SHP77 (cell line): ENCODE data around the gene FGF3.

Experiments
- DNase-seq, 2 experiments: peaks; one replicate each; lab custom pipeline; 2025; lab: John Stamatoyannopoulos, UW

FGF3 gene

DNA sequence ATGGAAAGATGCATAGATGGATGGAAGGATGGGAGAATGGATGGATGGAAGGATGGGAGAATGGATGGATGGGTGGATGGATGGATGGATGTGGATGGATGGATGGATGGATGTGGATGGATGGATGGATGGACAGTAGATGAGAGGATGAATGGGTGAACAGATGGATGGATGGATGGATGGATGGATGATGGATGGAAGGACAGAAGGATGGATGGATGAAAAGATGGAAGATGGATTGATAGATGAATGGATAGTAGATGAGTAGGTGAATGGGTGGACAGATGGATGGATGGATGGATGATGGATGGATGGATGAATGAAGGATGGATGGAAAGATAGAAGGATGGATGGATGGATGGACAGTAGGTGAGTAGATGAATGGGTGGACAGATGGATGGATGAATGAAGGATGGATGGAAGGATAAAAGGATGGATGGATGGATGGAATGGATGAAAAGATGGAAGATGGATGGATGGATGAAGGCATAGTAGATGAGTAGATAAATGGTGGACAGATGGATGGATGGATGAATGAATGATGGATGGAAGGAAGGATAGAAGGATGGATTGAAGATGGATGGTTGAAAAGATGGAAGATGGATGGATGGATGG, 15.5 kb downstream of the FGF3 start:
- no peak for DNase-seq

DNA sequence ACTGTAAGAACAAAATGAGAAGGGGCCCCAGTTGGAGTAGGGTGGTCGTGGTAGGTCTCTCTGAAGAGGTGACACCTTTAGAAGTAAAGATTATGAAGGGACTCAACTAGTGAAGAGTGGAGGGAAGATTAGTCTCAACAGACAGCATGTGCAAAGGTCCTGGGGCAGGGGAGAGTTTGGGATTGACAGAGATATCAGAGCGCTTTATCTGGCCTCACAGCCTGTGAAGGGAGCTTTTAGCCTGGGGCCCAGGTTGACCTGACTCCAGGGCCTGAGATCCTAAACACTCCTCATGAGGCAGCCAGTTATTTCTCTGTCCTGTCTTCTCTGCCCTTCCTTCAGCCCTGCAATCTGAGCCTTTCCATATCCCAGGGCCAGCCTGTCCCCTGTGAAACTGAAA, 16.2 kb downstream of the FGF3 start:
- no peak for DNase-seq

DNA sequence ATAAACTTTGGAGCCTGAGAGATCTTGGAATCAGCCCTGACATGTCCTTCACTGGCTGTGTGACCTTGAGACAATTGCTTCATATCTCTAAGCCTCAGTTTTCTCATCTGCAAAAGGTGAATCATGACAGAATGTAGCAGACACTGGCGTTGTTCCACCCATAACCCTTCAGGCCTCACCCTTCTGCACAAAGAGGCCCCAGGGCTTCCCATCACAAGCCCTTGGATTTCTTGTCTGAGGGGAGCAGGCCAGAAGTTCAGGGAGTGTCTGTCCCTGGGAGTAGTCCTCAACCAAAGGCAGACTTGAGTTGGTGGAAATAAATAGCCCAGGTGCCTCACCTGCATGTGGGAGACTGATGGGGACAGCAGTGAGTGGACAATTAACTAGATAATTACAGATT, 16.6 kb downstream of the FGF3 start:
- no peak for DNase-seq

DNA sequence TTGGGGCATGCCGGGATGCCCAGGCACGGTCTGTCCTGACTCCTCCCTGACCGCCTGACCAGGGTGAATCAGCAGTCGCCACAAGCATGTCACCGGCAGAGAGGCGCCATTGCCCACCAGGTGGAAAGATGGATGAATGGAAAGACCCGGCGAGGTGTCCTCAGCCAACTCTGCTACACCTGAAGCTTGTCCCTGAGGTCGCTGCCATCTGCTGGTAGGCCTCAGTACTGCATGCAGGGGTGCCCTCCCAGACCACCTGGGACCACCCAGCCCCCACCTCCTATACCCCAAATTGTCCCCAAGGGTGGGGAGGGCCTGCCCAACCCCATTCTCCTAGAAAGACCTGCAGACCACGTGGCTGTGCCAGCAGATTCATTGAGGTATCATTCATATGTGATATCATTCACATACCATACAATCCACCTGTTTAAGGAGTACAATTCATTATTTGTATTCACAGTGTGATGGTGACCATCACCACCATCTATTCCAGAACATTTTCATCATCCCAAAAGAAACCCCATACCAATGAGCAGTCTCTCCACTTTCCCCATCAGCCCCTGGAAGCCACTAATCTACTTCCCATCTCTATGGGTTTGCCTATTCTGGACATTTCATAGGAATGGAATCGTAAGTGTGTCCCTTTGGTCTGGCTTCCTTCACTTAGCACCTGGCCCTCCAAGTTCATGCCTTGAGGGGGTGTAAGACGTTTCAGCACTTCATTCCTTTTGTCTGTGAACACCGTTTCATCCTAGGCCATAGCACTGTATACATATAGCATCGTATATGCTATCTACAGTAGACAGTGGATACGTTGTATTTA, 17.5 kb downstream of the FGF3 start:
- peak; percentile 10 to 38 for DNase-seq

DNA sequence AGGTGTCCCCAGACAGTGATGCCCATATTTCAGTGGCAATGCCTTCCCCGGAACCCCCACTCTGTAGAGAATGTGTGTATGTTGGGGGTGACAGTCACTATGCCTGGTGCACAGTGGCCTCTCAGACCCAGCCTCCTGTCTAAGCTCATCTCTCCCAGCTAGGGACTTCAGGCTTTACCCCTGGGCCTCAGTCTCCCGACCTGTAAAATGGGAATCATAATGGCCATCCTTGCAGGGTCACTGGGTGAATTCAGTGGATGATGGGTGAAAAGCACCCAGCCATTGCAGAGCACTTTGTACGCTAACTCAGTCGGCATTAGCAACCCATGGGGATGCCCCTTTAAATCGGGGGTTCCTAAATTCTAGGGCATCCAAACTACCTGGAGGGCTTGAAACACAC, 18.9 kb downstream of the FGF3 start:
- no peak for DNase-seq

DNA sequence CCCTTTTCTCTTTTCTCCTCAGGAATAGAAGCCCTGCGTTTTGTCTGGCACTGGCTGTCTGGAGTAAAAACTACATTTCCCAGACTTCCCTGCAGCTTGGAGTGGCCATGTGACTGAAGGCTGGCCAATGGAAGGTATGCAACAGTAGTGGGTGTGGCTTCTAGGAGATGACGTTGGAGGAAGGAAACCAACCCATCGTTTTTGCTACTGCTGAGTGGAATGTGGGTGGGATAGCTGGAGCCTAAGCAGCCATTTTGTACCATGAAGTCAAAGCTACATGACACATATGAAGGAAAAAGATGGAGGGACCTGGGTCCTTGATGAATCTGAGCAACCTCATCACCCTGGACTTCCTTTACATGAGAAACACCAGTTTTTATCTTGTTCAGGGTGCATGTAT, 19.6 kb downstream of the FGF3 start:
- peak; percentile 22 to 38 for DNase-seq

DNA sequence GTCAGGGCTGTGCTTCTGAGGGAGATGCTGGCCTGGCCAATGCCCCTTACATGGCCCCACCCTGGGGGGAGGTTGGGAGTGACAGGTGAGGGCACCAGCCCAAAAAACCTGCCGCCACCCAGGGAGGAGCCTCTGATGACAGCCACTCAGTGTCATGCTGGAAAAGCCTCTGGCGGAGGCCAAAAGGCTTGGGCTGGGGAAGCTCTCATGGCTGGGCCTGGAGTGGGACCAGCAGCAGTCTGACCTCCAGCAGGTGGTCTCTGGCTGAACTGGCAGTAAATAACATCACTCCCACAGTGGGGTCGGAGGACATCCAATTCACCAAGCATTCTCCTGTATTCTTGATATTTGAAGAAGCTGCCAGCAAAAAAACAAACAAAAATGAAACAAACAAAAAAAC, 20.1 kb downstream of the FGF3 start:
- DNase-seq: no peak

DNA sequence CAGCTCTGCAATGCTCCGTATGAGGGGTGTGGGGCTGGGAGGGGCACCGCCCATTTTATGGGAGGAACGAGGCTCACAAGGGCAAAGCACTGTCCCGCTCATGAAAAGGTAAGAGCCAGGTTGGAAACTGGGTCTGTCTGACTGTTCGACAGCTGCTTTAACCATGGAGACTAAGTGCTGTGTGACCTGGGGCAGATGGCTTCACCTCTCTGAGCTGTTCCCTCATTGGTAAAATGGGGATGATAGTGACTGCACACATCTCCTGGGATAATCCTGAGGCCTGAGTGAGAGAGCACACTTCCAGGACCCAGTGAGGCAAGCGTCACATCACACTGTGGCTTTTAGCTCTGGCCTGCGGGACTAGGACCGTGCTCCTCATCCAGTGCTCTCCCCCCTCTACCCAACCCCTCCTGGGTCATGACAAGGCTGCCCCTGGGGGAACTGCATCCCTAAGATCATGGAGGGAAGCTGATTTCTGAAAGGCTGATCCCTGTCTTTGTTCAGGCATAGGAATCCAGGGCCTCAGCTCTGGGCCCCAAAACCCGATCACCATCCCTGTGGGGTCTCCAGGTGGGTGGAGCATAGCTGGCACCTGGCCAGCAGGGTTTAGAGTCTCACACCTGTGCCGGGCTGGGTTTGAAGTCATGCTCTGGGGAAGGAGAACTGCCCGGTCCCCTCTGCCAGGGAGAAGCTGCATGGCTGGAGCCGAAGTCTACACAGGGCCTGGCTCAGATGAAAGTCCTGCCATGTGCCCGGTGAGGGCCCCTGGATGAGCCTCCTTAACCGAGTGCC, 21.3 kb downstream of the FGF3 start:
- no peak for DNase-seq

DNA sequence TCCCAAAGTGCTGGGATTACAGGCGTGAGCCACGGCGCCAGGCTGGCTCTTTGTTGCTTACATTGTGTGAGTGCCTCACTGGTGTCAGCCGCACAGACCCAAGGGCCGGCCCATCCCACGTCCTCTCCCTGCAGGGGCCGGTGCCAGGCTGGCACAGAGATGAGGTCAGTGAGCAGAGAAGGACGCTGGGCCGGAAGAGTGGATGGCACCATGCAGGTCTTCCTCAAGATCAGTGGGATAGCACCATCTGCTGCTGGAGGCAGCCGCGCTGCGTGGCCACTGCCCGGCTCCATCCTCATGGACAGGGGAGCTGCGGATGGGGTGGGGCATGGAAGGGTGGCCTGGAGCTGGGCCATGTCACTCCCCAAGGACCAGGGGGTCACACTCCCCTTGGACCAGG, 22.1 kb downstream of the FGF3 start:
- no peak for DNase-seq

DNA sequence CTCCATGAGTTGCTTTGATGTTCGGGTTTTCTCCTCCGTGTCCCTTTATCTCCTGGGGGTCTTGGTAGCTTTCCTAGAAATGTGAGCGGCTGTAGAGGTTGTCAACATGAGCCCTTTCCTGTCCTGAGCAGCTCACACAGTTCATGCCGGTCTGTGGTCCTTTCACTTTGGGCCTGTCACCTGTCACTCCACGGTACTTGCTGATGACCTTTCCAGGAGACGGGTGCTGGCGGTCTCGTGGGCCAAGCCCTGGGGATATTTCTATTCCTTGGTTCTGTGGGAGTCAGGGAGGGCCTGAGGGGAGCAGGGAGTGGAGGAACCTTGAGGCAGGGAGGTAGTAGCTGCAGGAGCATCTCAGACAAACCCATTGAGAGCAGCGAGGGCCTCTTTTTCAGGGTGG, 23.2 kb downstream of the FGF3 start:
- no peak for DNase-seq

DNA sequence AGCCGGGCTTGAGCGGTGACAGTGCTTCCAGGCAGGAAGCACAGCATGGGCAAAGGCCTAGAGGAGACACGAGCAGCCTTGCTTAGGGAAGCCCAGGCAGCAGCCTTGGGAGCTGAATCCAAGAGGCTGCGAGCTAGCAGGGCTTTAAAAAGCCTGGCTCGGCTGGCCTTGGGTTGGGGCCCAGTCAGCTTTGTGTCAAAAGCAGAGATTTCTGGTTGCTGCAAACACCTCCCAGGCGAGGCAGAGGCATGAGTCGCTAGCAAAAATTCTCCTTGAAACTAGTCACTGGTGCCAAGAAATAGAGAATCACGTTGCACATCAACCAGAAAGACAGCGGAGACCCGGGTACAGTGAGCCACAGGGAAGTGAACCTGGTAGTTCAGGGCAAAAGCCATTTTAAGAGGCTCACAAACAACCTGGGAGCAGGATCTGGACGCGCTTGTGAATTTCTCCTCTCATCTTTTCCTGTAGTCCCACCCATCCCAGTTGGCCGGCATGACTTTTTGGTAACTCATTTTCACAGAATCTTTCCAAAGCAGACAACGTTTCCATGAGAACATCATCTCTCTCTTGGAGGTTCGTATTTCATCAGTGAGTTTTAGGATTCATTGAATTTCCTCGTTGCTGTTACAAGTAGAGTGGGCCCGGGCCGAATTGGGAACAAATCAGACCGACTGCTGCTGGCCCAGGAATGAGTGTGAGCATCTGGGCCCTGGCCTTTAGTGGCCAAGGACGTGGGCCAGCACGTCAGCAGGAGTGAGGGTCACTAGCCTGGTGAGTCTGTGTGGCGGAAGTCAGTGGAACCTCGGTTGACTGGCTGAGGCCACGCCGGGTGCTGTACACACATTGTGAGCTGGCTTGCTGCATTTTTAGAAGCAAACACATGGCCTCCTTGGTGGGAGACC, 27.7 kb downstream of the FGF3 start:
- DNase-seq: no peak

DNA sequence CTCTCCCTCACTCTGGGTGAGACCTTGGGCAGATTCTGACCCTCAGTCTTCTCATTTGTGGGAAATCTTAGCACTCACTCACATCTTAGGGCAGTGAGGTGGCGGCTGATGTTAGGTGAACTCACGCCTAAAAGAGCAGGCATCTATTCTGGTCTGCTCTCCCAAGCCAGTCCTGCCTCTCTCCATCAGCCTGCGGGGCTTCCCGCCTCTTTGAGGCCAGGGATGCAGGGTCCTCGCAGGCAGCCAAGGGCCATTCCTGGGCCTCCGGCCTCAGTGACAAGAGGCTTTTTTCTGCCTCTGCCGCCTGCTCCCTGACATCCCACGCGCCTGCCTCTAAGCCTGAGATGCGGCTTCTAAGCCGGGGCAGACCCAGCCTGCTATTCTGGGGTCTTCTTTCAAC, 30.3 kb downstream of the FGF3 start:
- DNase-seq: no peak

DNA sequence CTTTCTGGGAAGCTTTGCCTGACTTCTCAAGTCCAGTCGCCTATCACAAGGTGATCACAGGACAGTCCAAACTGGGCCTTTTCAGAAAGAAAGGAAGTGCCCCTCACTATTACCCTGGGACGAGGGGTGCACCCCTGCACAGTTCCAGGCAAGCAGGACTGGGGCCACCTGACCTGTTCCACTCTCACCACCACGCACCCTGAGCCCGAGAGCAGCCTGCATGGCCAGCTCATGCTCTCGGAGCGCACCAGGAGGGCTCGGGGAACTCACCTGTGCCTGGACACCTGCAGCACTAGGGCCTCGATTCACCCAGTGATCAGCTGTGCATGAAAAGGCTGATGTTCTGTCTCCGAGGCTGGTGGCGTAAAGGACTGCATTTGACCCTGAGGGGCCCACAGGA, 31.3 kb downstream of the FGF3 start:
- DNase-seq: no peak

DNA sequence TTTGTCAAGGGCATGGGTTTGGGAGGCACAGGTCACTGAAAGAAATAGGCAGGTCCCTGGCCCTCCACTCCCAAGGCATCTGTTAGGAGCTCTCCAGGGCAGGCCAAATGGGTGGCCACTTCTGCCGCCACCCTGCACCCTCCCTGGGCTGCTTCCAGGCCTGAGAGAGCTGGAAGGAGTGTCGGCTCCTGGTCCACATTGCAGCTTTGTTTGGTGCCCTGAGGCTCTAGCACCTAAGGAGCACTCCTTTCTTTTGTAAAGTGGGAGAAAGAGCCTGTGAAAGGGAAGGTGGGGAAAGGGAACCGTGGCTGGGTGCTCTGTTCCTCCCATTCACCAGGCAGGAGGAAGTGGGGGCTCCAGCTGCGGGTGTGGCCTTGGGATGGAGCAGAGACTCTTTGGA, 31.8 kb downstream of the FGF3 start:
- no peak for DNase-seq

DNA sequence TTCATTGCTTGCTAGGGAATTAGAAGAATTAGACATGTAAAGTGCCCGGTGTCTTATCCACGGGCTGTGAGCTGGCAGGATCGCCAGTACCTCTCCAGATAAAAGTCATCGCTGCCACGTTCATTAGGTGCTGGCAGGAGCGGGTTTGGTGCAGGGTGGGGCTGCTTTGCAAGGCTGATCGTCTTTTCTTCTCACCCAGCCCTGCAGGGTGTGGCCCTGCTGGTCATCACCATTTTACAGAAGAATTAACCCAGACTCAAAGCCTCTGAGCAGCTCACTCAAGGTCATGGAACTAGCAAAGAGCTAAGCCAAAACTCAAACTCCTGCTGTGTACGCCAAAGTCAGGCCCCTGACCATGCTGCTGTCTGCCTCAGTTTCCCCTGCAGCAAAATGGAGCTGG, 38.0 kb downstream of the FGF3 start:
- no peak for DNase-seq

DNA sequence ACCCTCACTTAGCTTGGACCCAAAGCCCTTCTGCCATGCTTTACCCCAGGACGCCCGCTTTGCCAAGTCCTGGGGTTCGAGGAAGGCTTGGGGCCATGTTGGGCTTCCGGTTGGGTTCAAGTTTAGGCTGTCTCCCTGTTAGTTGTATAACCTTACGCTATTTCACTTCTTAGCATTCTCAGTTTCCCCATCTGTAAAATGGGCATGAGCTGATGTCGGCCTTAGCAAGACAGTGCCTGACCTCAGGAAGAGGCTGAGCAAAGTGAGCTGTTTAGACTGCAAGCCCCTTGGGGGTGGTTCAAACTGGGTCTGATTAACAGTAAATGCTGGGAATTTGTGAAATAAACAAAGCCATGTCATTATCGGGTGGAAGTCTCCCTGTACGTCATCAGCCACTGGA, 40.8 kb downstream of the FGF3 start:
- DNase-seq: no peak

DNA sequence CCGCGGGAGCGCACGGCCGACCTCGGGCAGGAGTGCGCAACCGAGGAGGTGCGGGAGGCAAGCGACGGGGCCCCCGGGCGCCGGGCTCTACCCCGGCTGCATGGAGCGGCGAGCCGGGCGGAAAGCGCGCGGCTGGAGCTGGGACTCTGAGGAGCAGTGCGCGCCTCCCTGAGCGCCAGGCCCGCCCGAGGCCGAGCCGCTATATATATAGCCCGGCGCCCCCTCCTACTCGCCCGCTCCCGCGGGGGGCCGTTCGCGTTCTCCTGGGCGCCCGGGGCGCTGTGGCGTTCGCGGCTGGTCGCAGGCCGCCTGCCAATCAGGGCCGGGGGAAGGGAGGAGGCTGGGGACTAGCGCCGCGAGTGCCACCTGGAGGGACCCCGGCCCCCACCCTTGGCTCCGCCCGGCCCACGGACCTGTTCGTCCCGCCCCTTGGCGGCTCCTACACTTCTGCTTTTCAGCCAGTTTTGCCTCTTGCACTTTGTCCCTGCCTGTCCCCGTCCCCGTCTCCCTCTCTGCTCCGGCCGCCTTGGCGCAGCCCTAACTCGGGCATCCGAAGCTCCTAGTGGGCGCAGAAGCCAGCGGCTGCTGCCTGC, 44.0 kb downstream of the FGF3 start, which contains the start of gene FGF4:
Gene FGF4, minus strand, starts transcription at position 179 of the 593 bp plus-strand sequence. CDS start 257 bp downstream, outside the sequence.
- DNase-seq: no peak

DNA sequence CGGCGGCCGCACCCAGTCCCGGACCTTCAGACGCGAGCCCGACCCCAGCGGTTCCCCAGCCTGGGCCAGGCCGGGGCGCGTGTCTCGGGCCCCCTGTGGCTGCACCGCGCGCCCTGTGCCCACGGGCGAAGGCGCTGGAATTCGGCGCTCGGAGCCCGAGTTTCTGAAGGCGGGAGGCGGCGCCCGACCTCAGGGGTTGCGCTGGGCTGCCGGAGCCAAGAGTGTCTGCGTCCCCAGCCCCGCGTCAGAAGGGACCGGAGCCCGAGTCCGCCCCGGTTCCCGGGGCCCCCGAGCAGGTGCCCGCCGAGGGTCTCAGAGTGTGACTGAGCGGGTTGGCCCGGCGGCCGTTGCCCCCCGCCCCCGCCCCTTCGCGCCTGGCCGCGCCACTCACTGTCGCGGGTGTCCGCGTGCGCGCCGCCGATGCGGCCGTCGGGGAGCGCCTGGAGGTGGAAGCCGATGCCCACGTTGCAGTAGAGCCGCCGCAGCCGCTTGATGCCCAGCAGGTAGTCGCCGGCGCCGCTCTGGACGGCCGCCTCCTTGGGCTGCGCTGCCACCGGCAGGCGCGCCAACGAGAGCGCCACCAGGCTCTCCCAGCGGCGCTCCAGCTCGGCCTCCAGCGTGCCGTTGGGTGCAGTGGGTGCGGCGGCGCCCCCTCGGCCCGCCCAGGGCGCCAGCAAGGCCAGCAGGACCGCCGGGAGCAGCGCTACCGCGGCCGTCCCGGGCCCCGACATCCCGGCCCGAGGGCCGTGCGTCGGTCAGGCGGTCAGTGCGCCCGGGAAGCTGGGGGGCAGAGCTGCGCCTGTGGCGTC, 44.7 kb downstream of the FGF3 start:
- DNase-seq: no peak

DNA sequence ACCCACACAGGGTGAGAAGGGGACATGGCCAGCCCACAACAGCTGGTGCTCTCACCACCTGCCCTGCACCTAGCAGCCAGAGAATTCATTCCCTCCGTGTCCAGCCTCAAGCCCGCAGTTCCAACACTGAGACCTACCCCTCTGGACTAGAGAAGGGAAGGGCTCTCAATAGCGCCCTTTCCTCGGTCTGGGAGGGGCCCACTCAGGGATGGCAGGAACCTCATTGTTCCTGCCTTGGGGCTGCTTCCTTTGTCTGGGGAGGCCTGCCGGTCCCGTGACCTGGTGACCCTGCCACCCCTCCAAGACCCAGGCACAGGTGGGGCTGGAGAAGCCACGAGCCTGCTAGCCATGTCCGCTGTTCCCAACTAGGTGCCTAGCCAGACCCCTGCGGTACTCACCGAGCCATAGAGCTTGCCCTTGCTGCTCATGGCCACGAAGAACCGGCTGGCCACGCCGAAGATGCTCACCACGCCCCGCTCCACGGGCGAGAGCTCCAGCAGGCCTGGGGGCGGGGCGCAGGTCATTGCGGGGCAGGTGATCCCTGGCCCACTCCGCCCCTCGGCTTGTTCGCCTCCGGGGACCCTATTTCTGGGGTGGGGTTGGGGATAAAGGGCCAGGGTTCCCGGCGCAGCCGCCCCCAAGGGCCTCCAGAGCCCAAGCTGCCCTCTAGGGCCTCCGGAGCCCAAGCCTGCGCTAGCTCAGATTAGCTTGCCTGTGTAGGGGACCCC, 45.4 kb downstream of the FGF3 start:
- DNase-seq: no peak

DNA sequence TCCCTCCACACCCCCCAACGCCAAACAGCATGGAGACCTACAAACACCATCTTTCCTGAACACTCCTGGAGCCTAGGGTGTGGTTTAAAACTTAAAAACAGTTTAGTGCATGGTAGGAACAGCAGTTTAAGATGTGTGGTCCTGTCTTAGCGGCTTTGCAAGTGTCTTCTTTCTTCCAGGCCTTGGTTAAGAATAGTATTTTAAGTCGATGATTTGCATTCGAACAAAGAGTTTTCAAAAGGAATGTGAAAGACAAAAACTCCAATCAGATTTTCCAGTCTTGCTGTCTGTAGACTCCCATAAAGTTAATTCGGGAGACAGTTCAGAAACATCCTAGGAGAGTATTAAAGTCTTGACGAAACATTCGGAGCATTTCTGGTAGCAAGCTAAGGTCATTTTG, 47.8 kb downstream of the FGF3 start:
- no peak for DNase-seq
